GM12891 (cell line): ENCODE measurements around the gene LENG8.
A peak's percentile ranks its signal among the peaks of the same experiment; 100 is the strongest.

Source experiments
- PAX5 ChIP-seq: IDR thresholded peaks from 2 replicates; pipeline ENCODE4 v1.6.1; 2011; ENCODE audit warnings: low read length, moderate library complexity, mild to moderate bottlenecking; ENCODE audit not compliant: insufficient read depth, severe bottlenecking
- POLR2A ChIP-seq: IDR thresholded peaks from 2 replicates; pipeline ENCODE4 v1.6.1; 2011; ENCODE audit warnings: low read depth, low read length, control low read depth
- POLR2AphosphoS5 ChIP-seq: IDR thresholded peaks from 2 replicates; pipeline ENCODE4 v1.6.1; 2011; ENCODE audit warnings: low read depth, low read length, control low read depth
- TAF1 ChIP-seq: IDR thresholded peaks from 2 replicates; pipeline ENCODE4 v1.6.1; 2011; ENCODE audit warnings: low read depth, low read length, control low read depth

GRCh38 chr19:54462047-54462654 is 13.2 kb downstream of the LENG8 start:
- TF ChIP-seq POLR2A (peak; percentile 46; the same call in 1 of the 2 replicates), POLR2AphosphoS5 (peak; percentile 71), PAX5 (no peak), TAF1 (no peak)
